ENCODE data around the gene TOP3B.
"Not testable (repeated sequence)": the region's sequence is repeated elsewhere in the genome, so short reads cannot be mapped to it uniquely, and the experiment has no call there.

Gene TOP3B

DNA sequence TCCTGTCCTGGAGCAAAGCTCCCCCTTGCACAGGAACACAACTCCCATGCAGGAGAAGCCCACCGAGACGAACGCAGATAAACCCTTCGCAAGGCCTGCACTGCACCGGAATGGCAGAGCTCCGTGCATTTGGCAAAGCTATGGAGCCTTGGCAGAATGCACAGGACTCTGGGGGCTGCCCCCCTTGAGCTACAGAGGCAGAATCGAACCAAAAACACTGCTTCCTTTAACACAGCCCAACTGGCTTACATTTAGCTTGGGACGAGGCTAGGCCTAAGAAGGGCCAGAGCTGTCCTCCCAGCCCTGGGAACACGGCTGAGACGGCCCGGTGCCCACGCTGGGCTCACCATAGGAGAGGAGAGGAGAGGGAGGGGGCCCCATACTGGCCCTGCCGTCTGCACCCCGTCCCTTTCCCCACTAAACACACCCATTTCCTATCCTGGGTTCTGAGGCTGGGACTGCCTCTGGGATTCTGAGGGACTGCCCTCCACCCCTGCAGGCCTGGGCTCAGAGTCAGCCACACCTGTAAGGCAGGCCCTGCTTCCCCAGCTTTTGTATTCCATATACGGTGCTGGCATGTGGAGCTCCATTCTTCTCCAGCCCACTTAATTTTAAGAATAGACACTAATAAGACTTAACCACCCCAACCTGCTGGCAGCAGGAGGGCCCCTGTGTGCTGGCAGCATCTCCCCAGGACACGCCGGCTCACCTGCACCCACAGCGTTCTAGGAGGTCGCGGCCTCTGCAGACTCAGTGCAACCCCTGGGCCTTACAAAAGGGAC, 62.9 kb downstream of the TOP3B start:
- no peak for DNase-seq

DNA sequence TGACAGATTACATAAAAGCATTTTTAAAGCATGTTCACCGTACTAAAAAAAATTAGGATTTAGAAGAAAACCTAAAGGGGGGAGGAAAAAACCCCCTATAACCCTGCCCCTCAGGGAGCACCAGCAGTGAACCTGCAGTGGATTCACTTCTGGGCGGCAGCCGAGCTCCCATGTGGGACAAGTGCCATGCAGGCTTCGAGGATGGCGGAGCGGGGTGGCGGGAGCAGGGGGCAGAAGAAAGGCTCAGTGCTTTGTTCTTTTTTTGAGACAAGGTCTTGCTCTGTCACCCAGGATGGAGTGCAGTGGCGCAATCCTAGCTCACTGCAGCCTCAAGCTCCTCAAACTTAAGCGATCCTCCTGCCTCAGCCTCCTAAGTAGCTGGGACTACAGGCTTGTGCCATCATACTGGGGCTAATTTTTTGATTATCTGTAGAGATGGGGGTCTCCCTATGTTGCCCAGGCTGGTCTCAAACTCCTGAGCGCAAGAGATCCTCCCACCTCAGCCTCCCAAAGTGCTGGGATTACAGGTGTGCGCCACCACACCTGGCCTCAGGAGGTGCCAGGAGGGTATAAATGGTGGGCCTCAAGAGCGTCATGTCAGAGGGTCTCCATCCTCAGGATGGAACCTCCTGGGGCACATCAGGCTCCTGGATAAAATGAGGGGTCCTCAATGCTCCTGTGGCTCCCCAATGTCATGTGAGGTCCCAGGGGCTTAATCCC, 64.0 kb downstream of the TOP3B start:
- no peak for DNase-seq

DNA sequence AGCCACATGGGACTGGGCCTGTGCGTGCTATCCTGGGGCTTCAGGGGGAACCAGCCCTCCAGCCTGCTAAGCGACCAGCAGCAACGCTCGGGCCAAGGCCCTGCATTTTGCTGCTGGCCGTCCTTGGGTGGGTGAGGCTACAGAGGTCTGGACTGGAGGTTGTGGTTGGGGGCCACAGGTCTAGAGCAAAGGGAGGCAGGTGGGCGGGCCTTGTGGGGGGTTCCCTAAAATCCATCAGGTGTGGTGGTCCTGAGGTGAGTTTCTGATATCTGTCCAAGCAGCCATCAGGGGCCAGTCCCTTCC, 64.7 kb downstream of the TOP3B start:
- DNase-seq, result no peak

DNA sequence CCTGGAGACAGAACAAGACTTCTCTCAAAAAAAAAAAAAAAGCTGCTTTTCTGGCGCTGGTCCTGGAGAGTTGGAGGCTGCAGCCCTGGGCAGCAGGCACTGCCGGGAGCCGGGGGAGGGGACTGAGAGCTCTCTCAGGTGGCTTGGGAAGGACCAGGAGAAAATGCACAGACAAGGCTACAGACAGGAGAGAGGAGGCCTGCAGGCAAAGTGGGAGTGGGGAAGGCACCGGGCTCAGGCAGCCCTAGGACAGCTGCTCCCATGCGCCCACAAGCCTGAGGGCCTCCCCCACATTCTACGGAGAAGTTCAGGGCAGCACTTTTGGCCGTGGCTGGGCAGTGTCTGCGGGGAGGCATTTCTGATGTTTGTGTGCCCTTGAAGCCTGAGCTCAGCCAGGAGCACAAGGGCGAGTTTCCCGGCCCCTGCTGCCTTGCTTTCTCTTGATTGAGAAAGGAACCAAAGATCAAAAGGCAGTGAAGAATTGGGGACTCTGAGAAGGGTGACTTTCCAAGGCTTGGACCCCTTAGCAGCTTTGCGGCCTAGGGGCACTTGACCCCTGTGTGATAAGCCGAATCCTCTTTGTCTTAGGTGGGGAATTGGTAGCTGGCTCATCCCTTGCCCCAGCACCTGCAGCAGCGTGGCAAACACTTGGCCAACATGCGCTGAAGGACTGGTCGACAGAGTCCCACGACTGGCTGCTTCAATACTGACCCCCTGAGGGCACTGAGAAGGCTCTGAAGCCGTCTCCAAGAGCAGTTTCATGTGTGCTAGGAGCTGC, 65.2 kb downstream of the TOP3B start:
- DNase-seq, result no peak

DNA sequence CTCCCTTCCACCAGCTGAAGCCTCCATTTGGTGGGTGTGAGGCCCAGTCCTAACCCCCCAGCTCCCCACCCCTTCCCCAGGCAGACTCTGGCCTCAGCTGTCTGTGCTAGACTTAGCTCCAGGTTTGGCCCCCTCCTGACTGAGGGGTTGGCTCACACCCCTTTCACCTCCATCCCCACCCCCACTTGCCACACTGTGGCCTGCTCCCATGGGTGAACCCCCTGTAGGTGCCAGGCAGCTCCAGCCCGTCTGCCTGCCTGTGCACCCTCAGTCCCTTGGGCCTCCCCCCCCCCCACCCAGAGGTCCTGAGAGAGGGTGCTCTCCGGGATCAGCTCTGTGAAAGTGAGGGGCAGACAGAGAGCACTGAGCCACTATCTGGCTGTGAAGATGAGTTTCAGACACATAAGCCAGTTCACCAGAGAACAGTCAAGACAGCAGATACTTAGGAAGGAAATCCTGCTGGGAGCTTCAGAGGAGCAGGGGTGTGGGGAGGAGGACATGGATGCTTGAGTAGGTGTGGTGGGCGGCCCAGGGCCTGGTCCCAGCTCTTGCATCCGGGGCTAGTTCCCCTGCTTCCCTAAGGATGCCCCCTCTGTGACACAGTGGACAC, 66.2 kb downstream of the TOP3B start:
- DNase-seq, result no peak

DNA sequence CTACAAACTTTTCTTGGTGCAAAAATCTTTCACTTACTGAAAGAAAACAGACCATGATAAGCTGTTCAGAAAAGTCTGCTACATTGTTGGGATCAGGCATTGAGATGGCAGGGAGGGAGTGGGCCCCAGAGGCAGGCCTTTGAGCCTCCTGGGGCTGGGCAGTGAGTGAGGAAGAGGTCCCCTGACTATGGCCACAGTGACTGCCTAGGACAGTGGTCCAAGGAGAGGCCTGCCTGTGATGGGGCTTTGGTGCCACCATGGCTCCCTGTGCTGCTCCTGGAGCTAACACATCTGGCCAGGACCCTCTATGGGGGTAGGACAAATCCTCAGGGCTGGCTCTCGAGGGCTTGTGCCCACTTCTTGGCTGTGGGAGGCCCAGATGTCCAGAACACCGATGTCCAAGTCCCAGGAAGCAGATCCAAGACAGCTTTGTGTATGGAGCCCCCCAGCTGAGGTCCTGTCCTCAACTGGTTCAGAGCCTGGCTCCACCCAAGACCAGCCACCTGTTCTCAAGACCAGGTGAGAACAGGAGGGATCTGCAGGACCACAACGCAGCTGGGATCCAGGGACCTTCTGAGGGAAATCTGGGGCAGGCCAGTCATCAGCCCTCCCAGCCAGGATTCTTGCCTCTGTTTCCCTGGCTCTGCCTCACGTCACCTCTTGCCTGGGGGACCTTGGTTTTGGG, 66.8 kb downstream of the TOP3B start:
- no peak for DNase-seq

DNA sequence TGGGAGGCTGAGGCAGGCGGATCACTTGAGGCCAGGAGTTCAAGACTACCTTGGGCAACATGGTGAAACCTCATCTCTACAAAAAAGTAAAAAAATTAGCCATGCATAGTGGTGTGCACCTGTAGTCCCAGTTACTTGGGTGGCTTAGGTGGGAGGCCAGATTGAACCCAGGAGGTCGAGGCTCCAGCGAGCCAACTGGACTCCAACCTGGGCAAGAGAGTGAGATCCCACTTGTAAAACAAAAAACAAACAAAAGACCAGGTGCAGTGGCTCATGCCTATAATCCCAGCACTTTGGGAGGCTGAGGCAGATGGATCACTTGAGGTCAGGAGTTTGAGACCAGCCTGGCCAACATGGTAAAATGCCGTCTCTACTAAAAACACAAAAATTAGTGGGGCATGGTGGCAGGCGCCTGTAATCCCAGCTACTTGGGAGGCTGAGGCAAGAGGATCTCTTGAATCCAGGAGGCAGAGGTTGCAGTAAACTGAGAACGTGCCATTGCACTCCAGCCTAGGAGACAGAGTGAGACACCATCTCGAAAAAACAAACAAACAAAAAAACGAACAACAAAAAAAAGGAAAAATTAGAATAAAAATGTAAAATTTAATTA, 68.4 kb downstream of the TOP3B start:
- DNase-seq, result not testable (repeated sequence)

DNA sequence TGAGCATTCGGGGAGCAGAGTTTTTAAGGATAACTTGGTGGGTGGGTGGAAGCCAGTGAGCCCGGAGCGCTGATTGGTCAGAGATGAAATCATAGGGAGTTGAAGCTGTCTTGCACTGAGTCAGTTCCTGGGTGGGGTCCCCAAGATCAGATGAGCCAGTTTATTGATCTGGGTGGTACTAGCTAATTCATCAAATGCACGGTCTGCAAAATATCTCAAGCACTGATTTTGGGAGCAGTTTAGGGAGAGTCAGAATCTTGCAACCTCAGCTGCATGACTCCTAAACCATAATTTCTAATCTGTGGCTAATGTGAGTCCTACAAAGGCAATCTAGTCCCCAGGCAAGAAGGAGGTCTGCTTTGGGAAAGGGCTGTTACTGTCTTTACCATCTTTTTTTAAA, 72.2 kb downstream of the TOP3B start:
- not testable (repeated sequence) for DNase-seq

DNA sequence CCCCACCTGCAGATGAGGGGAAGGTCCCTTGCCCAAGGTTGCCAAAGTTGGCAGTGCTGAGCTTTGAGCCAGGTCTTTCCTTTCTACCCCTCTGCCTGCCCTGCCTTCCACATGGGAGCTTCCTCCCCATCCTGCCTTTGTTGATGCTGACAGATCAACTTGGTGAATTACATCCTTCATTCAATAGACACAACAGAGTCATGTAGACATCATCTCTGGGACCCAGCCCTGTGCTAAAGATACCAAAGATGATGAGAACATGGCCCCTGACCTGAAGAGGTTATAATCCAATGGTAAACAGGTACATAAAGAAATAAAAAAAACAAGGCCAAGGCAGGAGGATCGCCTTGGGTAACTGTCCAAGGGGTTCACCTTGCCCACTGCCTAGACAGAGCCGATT, 72.7 kb downstream of the TOP3B start:
- no peak for DNase-seq

DNA sequence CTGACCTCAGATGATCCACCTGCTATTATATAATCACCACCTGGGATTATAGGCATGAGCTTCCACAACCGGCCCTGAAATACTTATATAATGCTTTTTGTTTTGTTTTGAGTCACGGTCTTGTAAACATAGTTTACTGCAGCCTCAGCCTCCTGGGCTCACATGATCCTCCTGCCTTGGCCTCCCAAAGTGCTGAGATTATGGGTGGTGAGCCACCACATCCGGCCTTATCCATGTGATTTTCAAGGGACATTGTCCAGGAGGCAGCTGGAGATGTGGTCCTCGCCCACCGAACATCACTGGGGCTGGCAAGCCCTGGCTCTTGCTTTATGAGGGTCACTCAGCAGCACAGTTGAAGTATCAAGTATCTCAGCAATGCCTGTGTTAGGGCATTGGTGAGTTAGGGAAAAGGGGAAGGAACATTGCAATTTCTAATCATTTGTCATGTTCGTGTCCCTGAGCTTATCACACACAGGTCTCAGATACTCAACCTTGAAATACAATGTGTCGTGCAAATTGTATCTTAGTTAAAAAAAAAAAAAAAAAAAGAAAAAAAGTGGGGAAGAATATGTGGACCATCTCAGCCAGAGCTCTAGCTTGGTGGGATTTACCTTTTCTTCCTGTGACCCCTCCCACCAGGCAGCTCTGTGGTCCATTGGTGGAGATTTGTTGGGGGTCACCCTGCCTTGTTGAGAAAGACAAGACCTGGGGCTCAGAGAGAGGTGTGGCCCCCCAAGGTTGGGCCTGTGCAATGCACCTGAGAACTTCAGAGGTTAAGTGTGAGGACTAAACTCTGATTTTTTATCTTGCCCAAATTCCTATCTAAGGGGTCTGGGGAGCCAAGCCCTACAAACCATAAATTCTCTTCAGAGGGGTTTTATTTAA, 74.7 kb downstream of the TOP3B start:
- no peak for DNase-seq
